Thyroid gland (tissue), 4 donors: ENCODE data around the gene PRR13. TPM values are rescaled to one million over a fixed set of nuclear protein-coding genes. Genes with fewer than 3 reads are reported as not detected.
"Not testable (repeated sequence)": the region's sequence is repeated elsewhere in the genome, so short reads cannot be mapped to it uniquely, and the experiment has no call there.

ENCODE experiments used
- DNase-seq, 2 donors: peaks; one replicate each; pipeline ENCODE4 v3.0.0-alpha.2; 2019
- H3K27ac ChIP-seq, 3 donors: fragments of 200-600 bp; sonication (generic); 1 replicate in 2 of 3; 2 replicates in 1 of 3; pipeline ENCODE4 v1.5.1; 2016 to 2019; ENCODE audit warnings: mild to moderate bottlenecking in 1 of 3, moderate library complexity in 1 of 3
- H3K27me3 ChIP-seq: fragments of 200-600 bp; sonication (generic); one replicate; pipeline ENCODE4 v1.5.1; 2019
- H3K36me3 ChIP-seq, 2 donors: fragments of 200-600 bp; sonication (generic); one replicate each; pipeline ENCODE4 v1.5.1; 2016 to 2019
- H3K4me1 ChIP-seq, 2 donors: fragments of 200-600 bp; sonication (generic); one replicate each; pipeline ENCODE4 v1.5.1; 2017 to 2019
- H3K4me3 ChIP-seq, 3 donors: fragments of 200-600 bp; sonication (generic); replicated peaks in 1 of 3; 1 replicate in 2 of 3; 2 replicates in 1 of 3; pipeline ENCODE4 v1.5.1; 2016; ENCODE audit warnings: mild to moderate bottlenecking in 1 of 3
- H3K9me3 ChIP-seq: fragments of 200-600 bp; sonication (generic); one replicate; pipeline ENCODE4 v1.5.1; 2017
- POLR2A ChIP-seq, 2 donors: fragments of 450-650 bp; IDR thresholded peaks; one replicate each; pipeline ENCODE4 v1.6.1; 2017; ENCODE audit warnings: antibody characterized with exemption in 2 of 2, mild to moderate bottlenecking in 2 of 2, moderate library complexity in 1 of 2
- WGBS, 2 donors: methylation state at CpG; one replicate each; pipeline ENCODE4 v1.1.5; 2017; 5-methylcytosine and 5-hydroxymethylcytosine counted together
- intact Hi-C: fragments of 100-400 bp; cut with DNase I; formaldehyde crosslinking; loops from one replicate; pipeline ENCODE4 v1.15.1; 2023
- total RNA-seq, 4 donors: library from RNA; depleted of rRNA; stranded (reverse); fragments of >200 nt; gene quantifications; one replicate each; pipeline ENCODE4 v1.2.3, GENCODE V29; 2016
- TF ChIP-seq, protein P1 (sequence below), 6 experiments: fragments of 200-600 bp in 3 of 6; fragments of 450-650 bp in 3 of 6; sonication (generic) in 3 of 6; IDR thresholded peaks; one replicate each; pipeline ENCODE4 v1.5.1; 2016 to 2019; ENCODE audit warnings: antibody characterized with exemption in 6 of 6, mild to moderate bottlenecking in 2 of 6, inconsistent platforms in 1 of 6, moderate library complexity in 1 of 6

PRR13 gene, protein sequence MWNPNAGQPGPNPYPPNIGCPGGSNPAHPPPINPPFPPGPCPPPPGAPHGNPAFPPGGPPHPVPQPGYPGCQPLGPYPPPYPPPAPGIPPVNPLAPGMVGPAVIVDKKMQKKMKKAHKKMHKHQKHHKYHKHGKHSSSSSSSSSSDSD
- 10 to 100 TPM; 51.6 to 83.6 (median 68.9) TPM for total RNA-seq

DNA sequence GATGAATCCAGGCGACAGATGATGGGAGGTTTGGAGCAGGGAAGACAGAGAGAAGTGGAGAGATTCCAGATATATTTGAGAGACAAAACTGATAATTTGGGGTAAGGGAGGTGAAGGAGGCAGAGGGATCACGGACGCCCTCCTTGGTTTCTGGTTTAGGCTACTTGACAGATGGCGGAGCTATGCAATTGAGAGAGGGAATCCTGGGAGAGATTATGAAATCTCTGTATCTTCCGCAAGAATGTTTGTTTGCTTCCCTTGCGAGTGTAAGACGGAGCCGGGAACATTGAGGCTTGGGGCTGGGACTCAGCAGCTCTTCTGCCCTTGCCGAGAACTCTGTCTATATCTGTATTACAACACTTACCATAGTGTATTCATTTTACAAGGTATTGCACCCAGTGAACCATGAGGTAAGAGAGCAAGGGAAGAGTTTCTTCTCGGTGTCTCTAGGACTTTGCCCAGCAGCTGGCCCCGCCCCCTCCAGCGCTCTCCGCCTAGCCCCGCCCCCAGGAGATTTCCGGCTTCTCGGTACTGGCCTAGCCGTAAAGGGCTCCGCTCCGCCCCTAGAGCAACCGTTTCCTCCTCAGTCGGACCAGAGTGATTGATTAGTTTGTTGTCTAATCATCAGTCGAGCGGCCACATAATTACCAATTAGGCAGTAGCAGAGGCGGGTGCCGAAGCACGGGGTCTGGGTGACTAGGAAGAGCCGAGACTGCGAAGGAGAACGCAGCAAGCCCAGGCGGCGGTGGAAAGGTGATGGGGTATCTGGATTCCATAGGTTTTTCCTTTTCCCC lies at the start of gene PRR13:
Gene PRR13, plus strand, starts transcription at position 695 of the 794 bp plus-strand sequence. CDS start 981 bp downstream, outside the sequence.
- Histone ChIP-seq H3K27ac (peak within 1 kb of the TSS; percentile 85 to 94 (median 91)), H3K36me3 (peaks cover 3 to 6% of the 10 kb centered on the region in 2 donors), H3K27me3 (no peaks in the 10 kb centered on the region), H3K9me3 (no peaks in the 10 kb centered on the region), H3K4me3 (peak within 1 kb of the TSS; percentile 27 to 66 (median 31)), H3K4me1 (peaks cover 12 to 36% of the 10 kb centered on the region in 2 donors)
- peak; percentile 99 to 100 for DNase-seq
- WGBS, 2 donors, result 2% methylated on average over 28 to 30 of the region's 31 CpGs
- peak; percentile 73 to 96 for TF ChIP-seq POLR2A (IDR thresholded peaks at IDR 0.05)
- TF ChIP-seq, protein P1, sequence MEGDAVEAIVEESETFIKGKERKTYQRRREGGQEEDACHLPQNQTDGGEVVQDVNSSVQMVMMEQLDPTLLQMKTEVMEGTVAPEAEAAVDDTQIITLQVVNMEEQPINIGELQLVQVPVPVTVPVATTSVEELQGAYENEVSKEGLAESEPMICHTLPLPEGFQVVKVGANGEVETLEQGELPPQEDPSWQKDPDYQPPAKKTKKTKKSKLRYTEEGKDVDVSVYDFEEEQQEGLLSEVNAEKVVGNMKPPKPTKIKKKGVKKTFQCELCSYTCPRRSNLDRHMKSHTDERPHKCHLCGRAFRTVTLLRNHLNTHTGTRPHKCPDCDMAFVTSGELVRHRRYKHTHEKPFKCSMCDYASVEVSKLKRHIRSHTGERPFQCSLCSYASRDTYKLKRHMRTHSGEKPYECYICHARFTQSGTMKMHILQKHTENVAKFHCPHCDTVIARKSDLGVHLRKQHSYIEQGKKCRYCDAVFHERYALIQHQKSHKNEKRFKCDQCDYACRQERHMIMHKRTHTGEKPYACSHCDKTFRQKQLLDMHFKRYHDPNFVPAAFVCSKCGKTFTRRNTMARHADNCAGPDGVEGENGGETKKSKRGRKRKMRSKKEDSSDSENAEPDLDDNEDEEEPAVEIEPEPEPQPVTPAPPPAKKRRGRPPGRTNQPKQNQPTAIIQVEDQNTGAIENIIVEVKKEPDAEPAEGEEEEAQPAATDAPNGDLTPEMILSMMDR (IDR thresholded peaks at IDR 0.05), result no peak
- intact Hi-C loops, result no loop called here

DNA sequence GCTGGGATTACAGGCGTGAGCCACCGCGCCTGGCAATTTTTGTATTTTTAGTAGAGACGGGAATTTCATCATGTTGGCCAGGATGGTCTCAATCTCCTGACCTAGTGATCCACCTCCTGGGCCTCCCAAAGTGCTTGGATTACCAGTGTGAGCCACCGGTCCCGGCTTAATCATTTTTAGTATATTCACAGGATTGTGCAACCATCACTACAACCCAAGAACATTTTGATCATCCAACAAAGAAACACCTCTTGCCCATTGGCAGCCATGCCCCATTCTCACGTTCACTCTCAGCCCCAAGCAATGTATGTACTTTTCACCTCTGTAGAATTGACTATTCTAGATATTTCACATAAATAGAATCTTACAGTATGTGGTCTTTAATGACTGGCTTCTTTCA lies 41.6 kb upstream of the PRR13 start:
- no peaks in the 10 kb centered on the region for H3K36me3 ChIP-seq
- H3K4me3 ChIP-seq, result no peak overlapping the region
- 97 to 98% methylated on average over 7 of the region's 7 CpGs for WGBS, 2 donors
- no peak overlapping the region for H3K27ac ChIP-seq
- no peak for TF ChIP-seq POLR2A (IDR thresholded peaks at IDR 0.05)
- TF ChIP-seq, protein P1 (IDR thresholded peaks at IDR 0.05), result no peak
- no peak for DNase-seq
- H3K4me1 ChIP-seq, result peaks cover 0 to 4% of the 10 kb centered on the region in 2 donors
- intact Hi-C loops, result no loop called here
- H3K9me3 ChIP-seq, result no peaks in the 10 kb centered on the region
- H3K27me3 ChIP-seq, result no peaks in the 10 kb centered on the region

DNA sequence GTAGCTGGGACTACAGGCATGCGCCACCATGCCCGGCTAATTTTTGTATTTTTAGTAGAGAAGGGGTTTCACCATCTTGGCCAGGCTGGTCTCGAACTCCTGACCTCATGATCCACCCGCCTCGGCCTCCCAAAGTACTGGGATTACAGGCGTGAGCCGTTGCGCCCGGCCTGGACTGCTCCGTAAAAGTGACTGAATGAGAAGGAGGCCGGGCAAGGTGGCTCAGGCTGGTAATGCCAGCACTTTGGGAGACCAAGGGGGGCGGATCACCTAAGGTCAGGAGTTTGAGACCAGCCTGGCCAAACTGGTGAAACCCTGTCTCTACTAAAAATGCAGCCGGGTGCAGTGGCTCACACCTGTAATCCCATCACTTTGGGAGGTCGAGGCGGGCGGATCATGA lies 39.2 kb upstream of the PRR13 start:
- peaks cover 9 to 10% of the 10 kb centered on the region in 2 donors for H3K36me3 ChIP-seq
- DNase-seq, H3K4me3 ChIP-seq, H3K27ac ChIP-seq, intact Hi-C loops, H3K27me3 ChIP-seq, H3K4me1 ChIP-seq, H3K9me3 ChIP-seq: not testable (repeated sequence)
- 94 to 97% methylated on average over 14 to 16 of the region's 16 CpGs for WGBS, 2 donors

DNA sequence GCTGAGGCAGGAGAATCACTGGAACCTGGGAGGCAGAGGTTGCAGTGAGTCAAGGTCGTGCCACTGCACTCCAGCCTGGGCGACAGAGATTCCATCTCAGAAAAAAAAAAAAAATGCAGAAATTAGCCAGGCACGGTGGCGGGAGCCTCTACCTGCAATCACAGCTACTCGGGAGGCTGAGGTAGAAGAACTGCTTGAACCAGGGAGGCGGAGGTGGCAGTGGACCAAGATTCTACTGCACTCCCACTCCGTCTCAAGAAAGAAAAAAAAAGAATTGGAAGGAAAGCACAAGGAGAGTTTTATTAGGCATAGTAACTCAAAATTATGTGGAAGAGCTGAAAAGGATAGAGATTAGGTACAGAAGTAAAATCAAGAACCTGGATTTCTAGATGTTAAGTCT lies 38.7 kb upstream of the PRR13 start:
- Histone ChIP-seq H3K4me1 (no peaks in the 10 kb centered on the region), H3K27me3 (no peaks in the 10 kb centered on the region), H3K27ac (no peak overlapping the region), H3K9me3 (no peaks in the 10 kb centered on the region), H3K36me3 (peaks cover 15% of the 10 kb centered on the region in 2 donors), H3K4me3 (no peak overlapping the region)
- TF ChIP-seq POLR2A (IDR thresholded peaks at IDR 0.05), result no peak
- TF ChIP-seq, protein P1 (IDR thresholded peaks at IDR 0.05), result no peak
- WGBS, 2 donors, result 60 to 62% methylated on average over 7 of the region's 7 CpGs
- intact Hi-C loops, result no loop called here
- DNase-seq, result peak; percentile 52 to 62

DNA sequence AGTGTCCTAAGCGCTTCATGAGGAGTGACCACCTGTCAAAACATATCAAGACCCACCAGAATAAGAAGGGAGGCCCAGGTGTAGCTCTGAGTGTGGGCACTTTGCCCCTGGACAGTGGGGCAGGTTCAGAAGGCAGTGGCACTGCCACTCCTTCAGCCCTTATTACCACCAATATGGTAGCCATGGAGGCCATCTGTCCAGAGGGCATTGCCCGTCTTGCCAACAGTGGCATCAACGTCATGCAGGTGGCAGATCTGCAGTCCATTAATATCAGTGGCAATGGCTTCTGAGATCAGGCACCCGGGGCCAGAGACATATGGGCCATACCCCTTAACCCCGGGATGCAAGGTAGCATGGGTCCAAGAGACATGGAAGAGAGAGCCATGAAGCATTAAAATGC lies 30.6 kb upstream of the PRR13 start:
- TF ChIP-seq, protein P1 (IDR thresholded peaks at IDR 0.05), result no peak
- no peak for TF ChIP-seq POLR2A (IDR thresholded peaks at IDR 0.05)
- H3K27ac ChIP-seq, result no peak overlapping the region
- H3K4me1 ChIP-seq, result peaks cover 0 to 5% of the 10 kb centered on the region in 2 donors
- no peaks in the 10 kb centered on the region for H3K27me3 ChIP-seq
- H3K36me3 ChIP-seq, result peaks cover 50 to 61% of the 10 kb centered on the region in 2 donors
- WGBS, 2 donors, result 96 to 100% methylated on average over 3 to 5 of the region's 5 CpGs
- DNase-seq, result no peak
- no peak overlapping the region for H3K4me3 ChIP-seq
- no peaks in the 10 kb centered on the region for H3K9me3 ChIP-seq
- intact Hi-C loops, result no loop called here
